ENCODE results near the gene PDCD6IP.
A peak's percentile ranks its signal among the peaks of the same experiment; 100 is the strongest.
"Not testable (repeated sequence)": the region's sequence is repeated elsewhere in the genome, so short reads cannot be mapped to it uniquely, and the experiment has no call there.

The PDCD6IP gene

DNA sequence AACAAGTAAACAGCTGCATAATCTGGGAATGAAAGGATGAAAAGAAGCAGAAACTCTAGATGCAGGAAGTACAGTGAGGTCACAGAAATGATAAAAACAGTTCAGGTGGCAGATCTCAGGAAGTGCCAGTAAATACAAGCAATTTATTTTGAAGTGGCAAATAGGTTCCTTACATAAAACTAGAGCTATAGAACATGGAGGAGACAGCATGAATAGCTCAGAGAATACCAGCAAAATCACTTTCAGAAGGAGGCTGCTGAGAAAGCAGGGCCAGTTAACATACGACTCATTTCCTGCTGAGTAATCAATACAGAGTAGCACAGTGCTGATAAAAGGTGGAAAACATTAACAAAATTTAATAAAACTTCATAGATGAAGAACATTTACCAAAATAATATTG, 57.0 kb downstream of the PDCD6IP start:
- peaks cover 18% of the 10 kb centered on the region for H3K4me1 ChIP-seq (ENCODE audit: insufficient read depth, low read length)
- peaks cover 35% of the 10 kb centered on the region for H3K36me3 ChIP-seq (ENCODE audit: insufficient read depth, low read length)
- 100% methylated on average over 1 of the region's 1 CpG for WGBS
- not testable (repeated sequence) for H3K27me3 ChIP-seq (ENCODE audit: insufficient read depth, low read length); H3K4me3 ChIP-seq (ENCODE audit: low read length); H3K9me3 ChIP-seq (ENCODE audit: insufficient read depth, low read depth, low read length); H3K9ac ChIP-seq (ENCODE audit: low read depth, low read length)
- H3K27ac ChIP-seq (ENCODE audit: low read depth, low read length): 0 out of 2 replicates have a peak overlapping the region, but pooled peaks have one; percentile 18

DNA sequence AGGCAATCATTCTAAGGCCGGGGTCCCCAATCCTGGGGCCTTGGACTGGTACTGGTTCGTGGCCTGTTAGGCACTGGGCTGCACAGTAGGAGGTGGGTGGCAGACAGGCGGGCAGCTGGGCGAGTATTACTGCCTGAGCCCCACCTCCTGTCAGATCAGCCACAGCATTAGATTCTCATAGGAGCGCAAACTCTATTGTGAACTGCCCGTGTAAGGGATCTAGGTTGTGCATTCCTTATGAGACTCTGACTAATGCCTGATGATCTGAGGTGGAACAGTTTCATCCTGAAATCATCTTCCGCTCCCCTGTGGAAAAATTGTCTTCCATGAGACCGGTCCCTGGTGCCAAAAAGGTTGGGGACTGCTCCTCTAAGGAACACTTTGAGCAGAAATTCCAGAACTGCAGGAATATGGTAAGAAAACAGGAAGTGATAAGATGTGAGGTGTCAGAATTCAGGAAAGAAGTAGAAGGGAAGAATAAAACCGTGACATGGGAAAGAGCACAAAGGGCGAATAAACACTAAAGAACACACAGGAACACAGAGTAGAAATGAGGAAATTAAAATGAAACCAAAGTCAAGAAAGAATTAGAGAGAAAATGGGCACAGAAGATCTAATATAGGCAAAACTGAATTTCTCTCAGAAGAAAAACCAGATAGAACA, 57.6 kb downstream of the PDCD6IP start:
- H3K4me1 ChIP-seq (ENCODE audit: insufficient read depth, low read length): peaks cover 17% of the 10 kb centered on the region
- no peak overlapping the region for H3K9ac ChIP-seq (ENCODE audit: low read depth, low read length)
- H3K27me3 ChIP-seq (ENCODE audit: insufficient read depth, low read length): no peaks in the 10 kb centered on the region
- H3K36me3 ChIP-seq (ENCODE audit: insufficient read depth, low read length): peaks cover 36% of the 10 kb centered on the region
- no peaks in the 10 kb centered on the region for H3K9me3 ChIP-seq (ENCODE audit: insufficient read depth, low read depth, low read length)
- H3K4me3 ChIP-seq (ENCODE audit: low read length): no peak overlapping the region
- 94% methylated on average over 10 of the region's 10 CpGs for WGBS
- H3K27ac ChIP-seq (ENCODE audit: low read depth, low read length): no peak overlapping the region

DNA sequence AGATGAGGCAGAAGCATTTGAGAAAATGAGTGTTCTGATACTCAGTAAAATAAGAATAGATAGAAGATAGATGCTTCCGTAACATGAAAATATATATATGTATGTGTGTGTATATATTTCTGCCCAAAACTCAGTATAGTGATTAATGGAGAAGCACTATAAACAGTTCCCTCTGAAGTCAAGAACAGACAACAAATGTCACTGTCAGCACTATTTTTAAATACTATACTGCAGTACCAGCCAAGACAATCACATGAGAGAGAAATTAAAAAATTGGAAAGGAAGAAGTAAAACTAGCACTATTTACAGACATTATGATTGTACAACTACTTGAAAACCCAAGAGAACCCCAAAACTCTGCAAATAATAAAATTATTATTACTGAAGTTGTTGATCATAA, 59.3 kb downstream of the PDCD6IP start:
- H3K4me3 ChIP-seq (ENCODE audit: low read length); H3K9me3 ChIP-seq (ENCODE audit: insufficient read depth, low read depth, low read length); H3K27me3 ChIP-seq (ENCODE audit: insufficient read depth, low read length); H3K9ac ChIP-seq (ENCODE audit: low read depth, low read length); H3K27ac ChIP-seq (ENCODE audit: low read depth, low read length): not testable (repeated sequence)
- H3K36me3 ChIP-seq (ENCODE audit: insufficient read depth, low read length): peaks cover 38% of the 10 kb centered on the region
- peaks cover 17% of the 10 kb centered on the region for H3K4me1 ChIP-seq (ENCODE audit: insufficient read depth, low read length)
- WGBS: no CpG with 5 or more reads among the region's 1 CpG

DNA sequence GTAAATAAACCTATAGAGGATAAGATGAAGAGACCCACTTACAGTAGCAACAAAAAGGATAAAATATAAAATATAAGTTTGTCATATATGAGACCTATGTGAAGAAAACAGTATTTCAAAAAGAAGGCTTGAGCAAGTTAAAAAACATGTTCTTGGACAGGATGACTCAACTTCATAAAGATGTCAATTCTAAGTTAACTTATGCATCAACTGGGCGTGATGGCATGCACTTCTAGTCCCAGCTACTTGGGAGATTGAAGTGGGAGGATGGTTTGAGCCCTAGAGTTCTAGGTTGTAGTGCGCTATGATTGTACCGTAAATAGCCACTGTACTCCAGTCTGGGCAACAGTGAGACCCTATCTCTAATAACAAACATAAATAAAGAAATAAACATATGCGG, 59.7 kb downstream of the PDCD6IP start:
- Histone ChIP-seq H3K36me3 (ENCODE audit: insufficient read depth, low read length) (peaks cover 41% of the 10 kb centered on the region), H3K9me3 (ENCODE audit: insufficient read depth, low read depth, low read length) (no peaks in the 10 kb centered on the region), H3K4me1 (ENCODE audit: insufficient read depth, low read length) (peaks cover 17% of the 10 kb centered on the region), H3K27ac (ENCODE audit: low read depth, low read length) (no peak overlapping the region), H3K9ac (ENCODE audit: low read depth, low read length) (no peak overlapping the region), H3K27me3 (ENCODE audit: insufficient read depth, low read length) (no peaks in the 10 kb centered on the region), H3K4me3 (ENCODE audit: low read length) (no peak overlapping the region)
- WGBS: 98% methylated on average over 4 of the region's 4 CpGs

DNA sequence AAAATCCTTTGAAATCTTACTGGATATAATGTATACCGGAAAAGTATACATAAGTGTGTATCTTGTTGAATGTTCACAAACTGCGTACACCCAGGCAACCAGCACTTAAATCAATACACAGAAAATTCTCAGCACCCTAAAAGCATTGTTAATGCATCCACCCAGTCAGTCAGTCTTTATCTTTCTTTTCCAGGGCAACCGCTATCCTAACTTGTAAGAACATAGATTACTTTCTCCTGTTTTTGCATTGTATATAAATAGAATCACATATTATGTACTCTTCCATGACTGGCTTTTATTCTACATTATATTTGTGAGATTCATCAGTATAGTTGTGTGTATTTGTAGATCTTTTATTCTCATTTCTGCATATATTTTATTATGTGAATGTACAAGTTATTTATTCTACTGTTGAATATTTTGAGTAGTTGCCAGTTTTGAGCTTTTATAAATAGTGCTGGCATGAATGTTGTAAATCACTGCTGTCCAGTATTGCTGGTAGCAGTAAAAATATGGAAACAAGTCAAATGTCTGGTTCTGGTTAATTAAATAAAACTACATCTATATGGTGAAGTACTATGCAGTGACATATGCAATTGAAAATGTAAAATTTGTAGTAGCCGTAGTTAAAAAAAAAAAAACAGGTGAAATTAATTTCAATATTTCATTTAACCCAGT, 62.1 kb downstream of the PDCD6IP start:
- Histone ChIP-seq H3K4me1 (ENCODE audit: insufficient read depth, low read length) (0 out of 2 replicates have a peak, but pooled peaks cover 2% of the 10 kb centered on the region), H3K27ac (ENCODE audit: low read depth, low read length) (no peak overlapping the region), H3K9me3 (ENCODE audit: insufficient read depth, low read depth, low read length) (no peaks in the 10 kb centered on the region), H3K36me3 (ENCODE audit: insufficient read depth, low read length) (peaks cover 54% of the 10 kb centered on the region), H3K9ac (ENCODE audit: low read depth, low read length) (no peak overlapping the region), H3K4me3 (ENCODE audit: low read length) (no peak overlapping the region), H3K27me3 (ENCODE audit: insufficient read depth, low read length) (no peaks in the 10 kb centered on the region)
- WGBS: 97% methylated on average over 2 of the region's 4 CpGs

DNA sequence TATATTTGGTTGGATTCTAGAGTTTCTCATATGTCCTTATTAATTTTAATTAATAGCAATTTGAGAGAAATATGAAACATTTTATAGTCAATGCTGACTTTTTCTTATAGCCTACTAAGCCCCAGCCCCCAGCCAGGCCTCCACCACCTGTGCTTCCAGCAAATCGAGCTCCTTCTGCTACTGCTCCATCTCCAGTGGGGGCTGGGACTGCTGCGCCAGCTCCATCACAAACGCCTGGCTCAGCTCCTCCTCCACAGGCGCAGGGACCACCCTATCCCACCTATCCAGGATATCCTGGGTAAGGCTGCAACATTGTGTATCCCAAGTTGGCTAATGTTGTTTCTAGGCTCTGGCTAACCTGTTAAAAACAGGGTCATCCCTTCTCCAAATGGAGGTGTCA, 66.7 kb downstream of the PDCD6IP start:
- H3K4me1 ChIP-seq (ENCODE audit: insufficient read depth, low read length): no peaks in the 10 kb centered on the region
- no peak overlapping the region for H3K4me3 ChIP-seq (ENCODE audit: low read length)
- 92% methylated on average over 4 of the region's 4 CpGs for WGBS
- H3K9ac ChIP-seq (ENCODE audit: low read depth, low read length): no peak overlapping the region
- no peaks in the 10 kb centered on the region for H3K9me3 ChIP-seq (ENCODE audit: insufficient read depth, low read depth, low read length)
- H3K27ac ChIP-seq (ENCODE audit: low read depth, low read length): no peak overlapping the region
- peaks cover 50% of the 10 kb centered on the region for H3K36me3 ChIP-seq (ENCODE audit: insufficient read depth, low read length)
- H3K27me3 ChIP-seq (ENCODE audit: insufficient read depth, low read length): no peaks in the 10 kb centered on the region

DNA sequence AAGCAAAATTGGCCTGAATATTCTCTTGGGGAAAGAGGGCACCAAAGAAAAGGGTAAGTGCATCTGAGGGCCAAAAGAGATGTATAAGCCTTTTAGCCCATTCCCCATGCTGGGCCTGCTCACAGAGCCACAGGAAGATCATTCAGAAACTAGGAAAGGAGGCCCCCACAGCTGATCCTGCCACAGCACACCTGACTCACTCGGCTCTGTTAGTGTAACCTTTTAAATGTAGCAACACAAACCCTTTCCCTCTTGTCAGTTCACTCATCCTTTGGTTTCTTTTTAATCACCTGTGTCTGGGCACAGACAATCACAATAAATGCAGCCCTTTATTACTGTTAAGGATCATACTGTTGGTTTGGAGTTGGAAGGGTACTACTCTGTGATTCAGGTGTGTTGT, 69.9 kb downstream of the PDCD6IP start:
- Histone ChIP-seq H3K27ac (ENCODE audit: low read depth, low read length) (no peak overlapping the region), H3K4me1 (ENCODE audit: insufficient read depth, low read length) (no peaks in the 10 kb centered on the region), H3K27me3 (ENCODE audit: insufficient read depth, low read length) (no peaks in the 10 kb centered on the region), H3K36me3 (ENCODE audit: insufficient read depth, low read length) (peaks cover 39% of the 10 kb centered on the region), H3K9ac (ENCODE audit: low read depth, low read length) (no peak overlapping the region), H3K9me3 (ENCODE audit: insufficient read depth, low read depth, low read length) (no peaks in the 10 kb centered on the region), H3K4me3 (ENCODE audit: low read length) (no peak overlapping the region)
- WGBS: 83% methylated on average over 1 of the region's 1 CpG

DNA sequence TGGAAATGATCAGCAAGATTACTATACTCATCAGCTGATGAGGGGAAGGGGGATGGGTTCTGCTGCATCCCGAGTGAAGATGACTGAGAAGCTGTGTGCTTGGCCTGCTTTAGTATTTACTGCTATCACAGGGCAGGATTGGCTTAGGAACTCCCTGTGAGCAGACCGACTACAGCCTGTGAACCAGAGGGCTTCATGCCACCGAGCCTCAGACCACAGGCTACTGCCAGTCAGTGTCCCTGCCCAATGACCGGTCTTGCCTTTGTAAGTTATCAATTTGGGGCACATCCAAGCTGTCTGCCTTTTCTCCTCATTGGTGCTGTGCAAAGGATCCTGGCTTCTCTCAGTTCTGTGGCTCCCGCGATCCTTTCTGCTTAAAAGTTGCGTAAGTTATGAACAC, 71.5 kb downstream of the PDCD6IP start:
- Histone ChIP-seq H3K27ac (ENCODE audit: low read depth, low read length) (no peak overlapping the region), H3K4me3 (ENCODE audit: low read length) (no peak overlapping the region), H3K27me3 (ENCODE audit: insufficient read depth, low read length) (no peaks in the 10 kb centered on the region), H3K36me3 (ENCODE audit: insufficient read depth, low read length) (peaks cover 25% of the 10 kb centered on the region), H3K9me3 (ENCODE audit: insufficient read depth, low read depth, low read length) (no peaks in the 10 kb centered on the region), H3K4me1 (ENCODE audit: insufficient read depth, low read length) (no peaks in the 10 kb centered on the region), H3K9ac (ENCODE audit: low read depth, low read length) (no peak overlapping the region)
- WGBS: 92% methylated on average over 7 of the region's 7 CpGs

DNA sequence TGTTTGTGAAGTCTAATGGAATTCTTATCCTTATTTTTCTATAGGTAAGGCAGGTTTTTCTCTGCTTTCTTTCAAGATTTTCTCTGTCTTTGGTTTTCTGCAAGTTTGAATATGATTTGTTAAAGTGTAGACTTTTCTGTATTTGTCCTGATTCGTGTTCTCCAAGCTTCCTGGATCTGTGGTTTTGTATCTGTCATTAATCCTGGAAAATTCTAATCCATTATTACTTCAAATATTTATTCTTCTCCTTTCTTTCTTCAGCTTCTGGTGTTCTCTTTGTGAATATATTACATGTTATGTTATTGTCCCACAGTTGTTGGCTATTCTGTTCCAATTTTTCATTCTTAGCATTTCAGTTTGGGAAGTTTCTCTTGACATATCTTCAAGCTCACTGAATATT, 76.4 kb downstream of the PDCD6IP start:
- Histone ChIP-seq H3K9me3 (ENCODE audit: insufficient read depth, low read depth, low read length) (no peaks in the 10 kb centered on the region), H3K36me3 (ENCODE audit: insufficient read depth, low read length) (no peaks in the 10 kb centered on the region), H3K9ac (ENCODE audit: low read depth, low read length) (no peak overlapping the region), H3K4me3 (ENCODE audit: low read length) (no peak overlapping the region), H3K4me1 (ENCODE audit: insufficient read depth, low read length) (peaks cover 8% of the 10 kb centered on the region; the same call in 1 of the 2 replicates), H3K27ac (ENCODE audit: low read depth, low read length) (no peak overlapping the region), H3K27me3 (ENCODE audit: insufficient read depth, low read length) (no peaks in the 10 kb centered on the region)
- no CpG with 5 or more reads among the region's 1 CpG for WGBS

DNA sequence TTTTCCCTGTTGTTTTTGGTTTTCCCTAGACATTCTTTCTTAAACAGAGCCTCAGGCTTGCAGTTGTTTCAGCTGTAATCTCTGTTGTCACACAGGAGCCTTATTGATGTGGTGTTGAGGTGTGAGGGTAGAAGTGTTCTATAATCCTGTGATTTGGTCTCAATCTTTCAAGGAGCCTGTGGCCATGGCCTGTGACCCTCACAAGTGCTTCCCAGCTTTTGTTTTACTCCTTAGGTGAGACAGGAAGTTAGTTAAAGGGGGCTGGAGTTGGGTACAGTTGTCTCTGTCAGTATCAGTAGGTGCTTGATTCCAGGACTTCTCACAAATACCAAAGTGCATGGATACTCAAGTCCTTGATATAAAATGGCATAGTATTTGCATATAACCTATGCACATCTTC, 77.2 kb downstream of the PDCD6IP start:
- no peak overlapping the region for H3K9ac ChIP-seq (ENCODE audit: low read depth, low read length)
- peaks cover 15% of the 10 kb centered on the region; the same call in 1 of the 2 replicates for H3K4me1 ChIP-seq (ENCODE audit: insufficient read depth, low read length)
- H3K4me3 ChIP-seq (ENCODE audit: low read length): no peak overlapping the region
- H3K36me3 ChIP-seq (ENCODE audit: insufficient read depth, low read length): no peaks in the 10 kb centered on the region
- H3K27me3 ChIP-seq (ENCODE audit: insufficient read depth, low read length): no peaks in the 10 kb centered on the region
- H3K9me3 ChIP-seq (ENCODE audit: insufficient read depth, low read depth, low read length): no peaks in the 10 kb centered on the region
- no peak overlapping the region for H3K27ac ChIP-seq (ENCODE audit: low read depth, low read length)

DNA sequence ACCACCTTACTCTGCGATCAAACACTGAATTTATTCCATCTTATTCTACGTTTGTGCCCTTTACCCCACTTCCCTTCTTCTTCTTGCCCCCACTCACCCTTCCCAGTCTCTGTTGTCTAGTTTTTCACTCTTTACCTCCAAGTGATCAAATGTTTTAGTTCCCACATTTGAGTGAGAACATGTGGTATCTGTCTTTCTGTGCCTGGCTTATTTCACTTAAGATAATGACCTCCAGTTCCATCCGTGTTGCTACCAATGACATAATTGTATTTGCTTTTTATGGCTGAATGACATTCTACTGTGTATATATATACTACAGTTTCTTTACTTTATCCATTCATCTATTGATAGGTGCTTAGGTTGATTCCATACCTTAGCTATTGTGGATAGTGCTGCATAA, 78.8 kb downstream of the PDCD6IP start:
- 95% methylated on average over 2 of the region's 3 CpGs for WGBS
- Histone ChIP-seq H3K4me1 (ENCODE audit: insufficient read depth, low read length) (peaks cover 15% of the 10 kb centered on the region; the same call in 1 of the 2 replicates), H3K36me3 (ENCODE audit: insufficient read depth, low read length) (no peaks in the 10 kb centered on the region), H3K27ac (ENCODE audit: low read depth, low read length) (no peak overlapping the region), H3K9me3 (ENCODE audit: insufficient read depth, low read depth, low read length) (no peaks in the 10 kb centered on the region), H3K4me3 (ENCODE audit: low read length) (no peak overlapping the region), H3K27me3 (ENCODE audit: insufficient read depth, low read length) (no peaks in the 10 kb centered on the region), H3K9ac (ENCODE audit: low read depth, low read length) (no peak overlapping the region)

Data from HUES64 (cell line).